Stimulated activated CD8-positive, alpha-beta memory T cell treated with anti-CD3 and anti-CD28 coated beads, Interleukin-12 subunit alpha, Interleukin-12 subunit beta, amount 100 ng/mL, for 24 hours (primary cell): ENCODE measurements around the gene ZNF730.
"Not testable (repeated sequence)": the region's sequence is repeated elsewhere in the genome, so short reads cannot be mapped to it uniquely, and the experiment has no call there.

Experiments used
- DNase-seq: peaks from one replicate; pipeline ENCODE4 v3.0.0-alpha.2; 2020; ENCODE audit errors: extremely low read depth

Gene ZNF730

GRCh38 chr19:23116802-23117571 is at the start of gene ZNF730:
Gene ZNF730 (plus strand): TSS chr19:23117025. CDS start chr19:23117174, 149 bp downstream.
- DNase-seq = peak; percentile 24

- DNase-seq = no peak
Measured at GRCh38 chr19:23070353-23071146, 46.3 kb upstream of the ZNF730 start.

GRCh38 chr19:23071147-23071511 is 45.7 kb upstream of the ZNF730 start:
- no peak for DNase-seq

- no peak for DNase-seq
Measured at GRCh38 chr19:23075031-23075733, 41.6 kb upstream of the ZNF730 start.

- DNase-seq = not testable (repeated sequence)
Measured at GRCh38 chr19:23077776-23078175, 39.0 kb upstream of the ZNF730 start.

GRCh38 chr19:23093832-23094231 is 23.0 kb upstream of the ZNF730 start:
- no peak for DNase-seq

- no peak for DNase-seq
Measured at GRCh38 chr19:23095418-23095817, 21.4 kb upstream of the ZNF730 start.

- no peak for DNase-seq
Measured at GRCh38 chr19:23098286-23098685, 18.5 kb upstream of the ZNF730 start.

- DNase-seq = no peak
Measured at GRCh38 chr19:23098988-23099387, 17.8 kb upstream of the ZNF730 start.

GRCh38 chr19:23099966-23100365 is 16.9 kb upstream of the ZNF730 start:
- DNase-seq = no peak

- DNase-seq = no peak
Measured at GRCh38 chr19:23101241-23101640, 15.6 kb upstream of the ZNF730 start.

- no peak for DNase-seq
Measured at GRCh38 chr19:23118400-23118799, 1.6 kb downstream of the ZNF730 start.

GRCh38 chr19:23134211-23134610 is 17.4 kb downstream of the ZNF730 start:
- not testable (repeated sequence) for DNase-seq

- DNase-seq = no peak
Measured at GRCh38 chr19:23145617-23146415, 29.0 kb downstream of the ZNF730 start.

- no peak for DNase-seq
Measured at GRCh38 chr19:23160766-23161165, 43.9 kb downstream of the ZNF730 start.

- not testable (repeated sequence) for DNase-seq
Measured at GRCh38 chr19:23168286-23168685, 51.5 kb downstream of the ZNF730 start.

GRCh38 chr19:23183251-23183650 is 66.4 kb downstream of the ZNF730 start:
- no peak for DNase-seq

- DNase-seq = no peak
Measured at GRCh38 chr19:23190341-23190740, 73.5 kb downstream of the ZNF730 start.
